ENCODE measurements around the gene QTRT2. TPM values are rescaled to one million over a fixed set of nuclear protein-coding genes. Genes with fewer than 3 reads are reported as not detected.

QTRT2 gene
- total RNA-seq, 1 experiment from 2014 or later: 49.1 TPM

- no peak for DNase-seq (ENCODE audit: low spot score)
Observed at GRCh38 chr3:114078126-114078525, 21.6 kb downstream of the QTRT2 start.

DNA sequence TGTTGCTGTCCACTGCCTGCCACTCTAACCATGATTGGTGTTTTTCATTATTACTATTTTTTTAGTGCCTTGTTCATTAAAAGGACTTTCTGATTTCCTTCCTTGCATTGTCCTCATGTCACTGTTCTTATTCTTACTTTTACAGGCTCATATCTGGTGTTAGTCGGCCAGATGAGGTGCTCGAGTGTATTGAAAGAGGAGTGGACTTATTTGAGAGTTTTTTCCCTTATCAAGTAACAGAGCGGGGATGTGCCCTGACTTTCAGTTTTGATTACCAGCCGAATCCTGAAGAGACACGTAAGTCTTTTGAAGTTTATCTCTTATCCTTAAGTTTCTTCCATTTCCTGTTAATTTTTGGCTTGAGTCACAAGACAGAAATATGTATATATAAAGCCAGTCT lies 23.2 kb downstream of the QTRT2 start:
- DNase-seq (ENCODE audit: low spot score): no peak

DNA sequence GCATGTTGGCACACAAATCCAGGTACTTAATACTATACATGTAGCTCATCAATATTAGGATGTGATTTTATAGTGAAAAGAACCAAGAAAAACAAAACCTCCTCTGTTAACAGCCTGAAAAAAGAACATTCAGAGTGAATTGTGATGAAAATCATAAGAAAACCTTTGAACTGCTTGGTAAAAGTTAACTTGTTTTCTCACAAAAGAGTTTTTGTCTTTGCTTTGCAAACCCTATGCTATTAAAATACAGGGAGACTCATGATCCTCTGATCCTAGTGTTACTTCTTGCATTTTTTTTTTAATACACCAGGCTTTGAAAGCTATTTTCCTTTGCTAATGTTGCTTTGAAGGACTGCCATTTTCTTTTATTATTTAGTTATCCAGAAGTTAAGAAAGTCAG lies 23.7 kb downstream of the QTRT2 start:
- no peak for DNase-seq (ENCODE audit: low spot score)

DNA sequence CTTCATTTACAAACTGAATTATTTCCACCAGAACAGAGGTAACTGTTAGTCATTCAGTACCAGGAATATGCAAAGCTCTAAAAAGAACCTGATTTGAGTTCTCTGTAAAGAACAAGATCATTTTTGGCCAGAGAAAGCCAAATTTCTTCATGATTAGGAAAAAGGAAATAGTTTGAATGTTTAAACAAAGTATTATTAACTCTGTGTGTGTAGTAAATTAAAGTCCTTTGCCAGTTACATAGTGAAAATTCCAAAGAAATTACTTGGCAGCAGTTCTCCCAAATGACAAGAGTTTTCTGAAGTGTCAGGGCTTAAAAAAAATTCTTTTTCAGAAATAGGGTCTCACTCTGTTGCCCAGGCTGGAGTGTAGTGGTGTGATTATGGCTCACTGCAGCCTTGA lies 24.5 kb downstream of the QTRT2 start:
- DNase-seq (ENCODE audit: low spot score): no peak

DNA sequence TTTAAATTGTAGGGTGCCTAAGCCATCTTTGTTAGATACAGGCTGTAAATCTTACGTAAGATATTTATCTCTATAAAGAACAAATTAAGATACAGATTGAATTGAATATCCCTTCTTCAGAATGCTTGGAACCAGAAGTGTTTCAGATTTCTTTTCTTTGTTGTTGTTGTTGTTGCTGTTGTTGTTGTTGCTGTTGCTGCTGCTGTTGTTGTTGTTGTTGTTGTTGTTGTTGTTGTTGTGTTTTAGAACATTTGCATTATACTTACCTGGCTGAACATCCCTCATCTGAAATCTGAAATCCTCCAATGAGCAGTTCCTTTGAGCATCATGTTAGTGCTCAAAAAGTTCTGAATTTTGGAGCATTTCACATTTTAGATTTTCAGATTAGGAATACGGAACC lies 26.6 kb downstream of the QTRT2 start:
- DNase-seq (ENCODE audit: low spot score): no peak

GRCh38 chr3:114086356-114086755 lies 29.8 kb downstream of the QTRT2 start:
- DNase-seq (ENCODE audit: low spot score): no peak

DNA sequence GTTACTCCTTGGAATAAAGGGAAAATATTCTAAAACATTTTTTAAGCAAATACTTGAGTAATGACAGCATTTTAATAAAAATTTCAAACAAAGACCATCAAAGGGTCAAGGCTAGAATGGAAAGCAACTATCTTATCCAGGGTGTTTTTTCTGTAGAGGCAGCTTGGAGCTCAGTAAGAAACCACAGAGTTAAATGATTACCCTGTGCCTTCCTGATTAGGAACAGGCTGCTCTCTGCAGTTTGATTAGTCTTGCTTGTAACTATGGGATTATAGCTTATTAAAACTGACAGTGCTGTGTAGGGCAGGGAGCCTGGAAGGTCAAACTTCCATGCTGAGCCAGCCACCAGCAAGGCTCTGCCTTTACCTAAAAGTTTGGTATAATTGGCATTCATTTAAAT lies 33.1 kb downstream of the QTRT2 start:
- DNase-seq (ENCODE audit: low spot score): no peak

DNA sequence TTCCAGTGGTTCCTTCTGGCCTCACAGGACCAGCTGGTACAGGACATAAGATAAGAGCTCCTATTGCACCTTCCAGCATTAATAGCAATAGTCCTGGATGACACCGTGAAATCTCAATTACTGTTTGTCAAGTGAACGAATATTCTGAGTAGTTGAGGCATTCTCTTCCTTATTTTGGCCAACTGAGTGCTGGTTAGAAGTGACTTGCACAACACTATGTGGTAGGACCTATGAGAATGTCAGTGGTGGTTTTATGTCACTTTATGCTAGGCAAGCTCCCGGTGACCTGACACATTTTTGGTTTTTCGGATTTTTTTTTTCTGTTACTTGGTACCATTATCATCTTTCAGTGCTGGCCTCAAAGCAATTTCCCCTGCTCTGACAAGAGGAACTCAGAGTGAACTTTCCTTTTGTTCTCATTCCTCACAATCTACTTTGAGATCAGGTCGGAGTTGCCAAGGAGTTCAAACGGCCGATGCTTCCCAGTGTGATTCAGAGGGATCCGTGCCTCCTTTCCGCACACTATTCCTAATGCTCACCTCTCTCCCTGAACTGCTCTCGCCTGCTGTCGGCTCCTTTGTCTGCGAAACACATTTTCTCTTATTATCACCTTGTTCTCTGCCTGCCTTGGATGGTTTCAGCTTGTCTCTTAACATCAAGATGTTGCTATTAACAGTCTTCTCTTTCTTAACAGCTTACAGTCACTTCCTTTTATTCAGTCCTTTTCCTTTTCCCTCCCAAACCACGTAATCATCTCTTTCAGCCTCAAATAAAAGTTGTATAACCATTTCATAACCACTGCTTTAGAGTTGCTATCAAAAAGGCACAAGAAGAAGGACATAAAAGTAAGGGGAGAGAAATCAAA lies 35.8 kb downstream of the QTRT2 start:
- no peak for DNase-seq (ENCODE audit: low spot score)

DNA sequence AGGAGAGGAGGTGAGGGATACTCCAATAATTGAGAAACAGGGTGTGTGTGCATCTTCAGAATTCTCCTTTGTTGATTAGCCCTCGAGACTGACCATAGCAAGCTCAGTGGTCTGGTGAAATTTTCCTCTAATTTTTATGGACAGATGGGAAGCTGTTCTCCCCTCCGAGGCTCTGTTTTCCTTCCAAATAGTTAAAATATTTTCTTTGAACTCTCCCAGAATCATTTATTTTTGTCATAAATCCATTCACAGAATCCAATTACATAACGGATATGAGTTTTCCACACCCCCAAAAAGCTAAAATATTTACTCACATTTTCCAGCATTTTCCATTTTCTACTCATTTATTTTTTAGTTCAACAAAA lies 36.5 kb downstream of the QTRT2 start:
- DNase-seq (ENCODE audit: low spot score): no peak

DNA sequence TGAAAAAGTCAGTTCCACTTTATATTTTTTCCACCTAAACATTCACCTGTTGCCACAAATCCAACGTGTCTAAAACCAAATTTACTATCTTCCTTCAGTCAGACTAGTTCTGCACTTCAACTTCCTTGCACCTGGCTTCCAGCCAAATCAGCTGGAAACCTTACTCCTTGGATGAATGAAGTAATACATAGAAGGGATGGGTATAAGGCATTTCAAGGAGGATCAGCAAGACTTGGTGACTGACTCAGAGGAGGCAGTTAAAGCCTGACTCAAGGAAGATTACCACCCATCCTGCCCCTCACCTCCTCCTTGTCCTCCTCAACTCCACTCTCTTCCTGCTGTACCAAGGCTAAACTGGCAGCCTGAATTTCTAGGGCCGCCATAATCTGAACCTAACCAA lies 37.1 kb downstream of the QTRT2 start:
- DNase-seq (ENCODE audit: low spot score): peak; percentile 67

GRCh38 chr3:114095796-114096195 lies 39.3 kb downstream of the QTRT2 start:
- no peak for DNase-seq (ENCODE audit: low spot score)

GRCh38 chr3:114101101-114101500 lies 44.6 kb downstream of the QTRT2 start:
- DNase-seq (ENCODE audit: low spot score): no peak

GRCh38 chr3:114103181-114103580 lies 46.6 kb downstream of the QTRT2 start:
- no peak for DNase-seq (ENCODE audit: low spot score)

- DNase-seq (ENCODE audit: low spot score): no peak
Observed at GRCh38 chr3:114103858-114104257, 47.3 kb downstream of the QTRT2 start.

GRCh38 chr3:114104414-114104813 lies 47.9 kb downstream of the QTRT2 start:
- DNase-seq (ENCODE audit: low spot score): no peak

- DNase-seq (ENCODE audit: low spot score): no peak
Observed at GRCh38 chr3:114108137-114108536, 51.6 kb downstream of the QTRT2 start.

DNA sequence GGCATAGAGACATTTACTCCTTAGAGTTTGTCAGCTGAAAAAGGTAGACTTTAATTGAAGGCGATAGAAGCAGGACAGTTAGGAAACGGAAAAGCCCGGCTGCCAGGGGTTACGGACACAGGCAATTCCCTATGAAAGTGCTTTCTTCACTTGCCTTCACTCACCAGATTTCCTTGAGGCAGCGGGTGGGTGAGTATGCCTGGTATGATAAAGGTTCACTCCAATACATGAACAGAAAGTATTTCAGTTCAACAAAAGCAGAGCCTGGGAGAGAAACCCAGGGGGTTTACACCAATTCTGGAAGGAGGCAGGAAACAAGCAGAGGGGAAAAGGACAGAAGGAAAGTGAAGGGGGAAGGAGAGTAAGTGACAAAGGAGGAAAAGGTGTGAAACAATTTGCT lies 53.9 kb downstream of the QTRT2 start:
- no peak for DNase-seq (ENCODE audit: low spot score)

DNA sequence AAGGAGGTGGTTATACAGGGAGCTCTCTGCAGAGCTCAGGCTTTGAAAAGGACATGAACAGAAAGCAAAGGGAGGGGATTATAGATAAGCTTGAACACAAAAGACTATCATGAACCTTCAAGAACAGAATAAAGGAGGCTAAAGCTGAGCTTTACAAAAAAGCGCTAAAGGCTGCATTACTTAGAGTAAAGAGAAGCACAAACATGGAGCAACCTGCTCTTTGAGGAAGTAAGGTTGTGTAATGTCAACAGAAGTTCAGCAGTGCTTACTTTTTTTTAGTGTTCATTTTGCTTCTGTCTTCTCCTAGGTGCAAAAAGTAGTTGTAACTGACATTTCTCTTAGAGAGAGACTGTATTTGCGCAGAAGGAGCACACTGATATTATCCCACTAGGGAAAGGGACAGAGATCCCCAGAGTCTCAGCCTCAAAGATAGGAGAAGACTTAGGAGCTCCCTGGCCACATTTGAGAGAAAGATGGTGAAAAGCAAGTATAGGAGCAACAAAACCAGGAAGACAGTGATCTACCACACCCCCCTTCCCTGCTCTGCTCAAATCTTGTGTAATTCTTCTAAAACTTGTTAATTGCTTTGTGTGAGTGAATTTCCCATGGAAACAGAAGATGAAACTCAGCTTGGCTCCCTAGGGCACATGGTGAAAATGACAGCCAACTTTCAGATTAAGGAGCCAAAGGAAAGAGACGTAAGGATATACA lies 54.7 kb downstream of the QTRT2 start:
- no peak for DNase-seq (ENCODE audit: low spot score)

- DNase-seq (ENCODE audit: low spot score): peak; percentile 64
Observed at GRCh38 chr3:114112696-114113095, 56.2 kb downstream of the QTRT2 start.

DNA sequence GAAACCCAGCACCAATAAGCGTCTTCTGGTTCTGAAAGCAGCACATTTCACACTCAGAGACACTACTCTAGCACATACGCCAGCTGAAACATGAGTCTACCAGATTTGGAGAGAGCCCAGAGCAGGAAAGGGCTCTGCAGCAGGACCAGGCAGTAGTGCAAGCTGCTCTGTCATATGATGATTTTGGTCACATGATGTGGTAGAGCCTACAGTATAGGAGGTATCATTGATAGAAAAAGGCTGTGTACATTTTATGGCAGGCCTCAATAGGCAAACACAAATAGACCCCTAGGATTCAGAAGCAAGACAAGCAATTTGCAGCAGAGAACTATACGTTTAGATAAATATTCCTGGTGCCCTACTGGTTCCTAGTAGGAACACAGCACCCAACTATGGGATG lies 58.2 kb downstream of the QTRT2 start:
- DNase-seq (ENCODE audit: low spot score): no peak

DNA sequence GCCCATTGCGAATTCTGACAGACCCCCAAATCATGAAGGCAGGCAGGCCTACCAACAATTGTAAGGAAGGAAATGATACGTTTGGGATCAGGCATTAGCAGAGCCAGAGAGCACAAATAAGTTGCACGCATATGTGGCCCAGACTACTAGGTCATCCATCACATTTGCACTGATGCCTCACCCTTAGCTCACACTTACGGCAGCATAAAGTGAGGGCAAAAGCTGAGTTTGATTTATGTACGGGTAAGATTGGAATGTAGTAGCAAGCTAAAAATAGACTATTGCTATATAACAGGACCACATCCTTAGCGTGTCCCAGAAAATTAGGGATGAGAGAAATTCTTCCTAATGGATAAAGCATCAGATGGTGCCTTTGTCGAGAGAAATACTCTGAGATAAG lies 58.6 kb downstream of the QTRT2 start:
- DNase-seq (ENCODE audit: low spot score): no peak

- DNase-seq (ENCODE audit: low spot score): no peak
Observed at GRCh38 chr3:114119776-114120175, 63.2 kb downstream of the QTRT2 start.

DNA sequence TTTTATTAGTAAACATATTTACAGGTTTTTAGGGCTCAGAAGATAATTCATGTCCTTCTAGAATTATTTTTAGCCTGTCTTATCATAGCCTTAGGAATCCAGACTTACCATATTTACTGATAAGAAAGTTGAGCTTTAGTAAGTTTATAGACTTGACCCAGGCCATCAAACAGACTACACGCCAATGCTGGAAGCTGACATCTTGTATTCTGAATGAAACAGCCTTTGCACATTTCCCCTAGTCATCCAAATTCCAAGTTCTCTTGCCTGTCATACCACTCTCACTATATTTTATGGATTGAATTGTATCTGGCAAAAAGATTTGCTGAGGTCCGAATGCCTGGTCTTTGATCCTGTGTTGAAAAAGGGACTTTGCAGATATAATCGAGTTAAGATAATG lies 63.7 kb downstream of the QTRT2 start:
- no peak for DNase-seq (ENCODE audit: low spot score)
